HG03159 (cell line): ENCODE measurements around the gene PRDM12.

ENCODE experiments used
- ATAC-seq: cut with Tn5 transposase; IDR thresholded peaks from one replicate; pipeline ENCODE4 v1.9.1; 2021; ENCODE audit warnings: mild to moderate bottlenecking, moderate library complexity; ENCODE audit not compliant: unreplicated experiment

The PRDM12 gene

GRCh38 chr9:130635721-130636647 lies 28.4 kb upstream of the PRDM12 start:
- no peak for ATAC-seq

- no peak for ATAC-seq
Observed at GRCh38 chr9:130636648-130637020, 27.8 kb upstream of the PRDM12 start.

- ATAC-seq: no peak
Observed at GRCh38 chr9:130638284-130639123, 25.9 kb upstream of the PRDM12 start.

GRCh38 chr9:130639124-130639765 lies 25.1 kb upstream of the PRDM12 start:
- no peak for ATAC-seq

GRCh38 chr9:130639866-130640555 lies 24.4 kb upstream of the PRDM12 start:
- no peak for ATAC-seq

GRCh38 chr9:130640681-130641080 lies 23.7 kb upstream of the PRDM12 start:
- ATAC-seq: no peak

GRCh38 chr9:130642926-130643325 lies 21.5 kb upstream of the PRDM12 start:
- ATAC-seq: no peak

- ATAC-seq: no peak
Observed at GRCh38 chr9:130651221-130651620, 13.2 kb upstream of the PRDM12 start.

GRCh38 chr9:130651752-130652151 lies 12.6 kb upstream of the PRDM12 start:
- no peak for ATAC-seq

GRCh38 chr9:130654879-130655278 lies 9.5 kb upstream of the PRDM12 start:
- no peak for ATAC-seq

GRCh38 chr9:130658893-130659698 lies 5.3 kb upstream of the PRDM12 start:
- ATAC-seq: no peak

GRCh38 chr9:130659699-130660248 lies 4.6 kb upstream of the PRDM12 start:
- ATAC-seq: no peak

GRCh38 chr9:130660326-130660682 lies 4.1 kb upstream of the PRDM12 start:
- no peak for ATAC-seq

- no peak for ATAC-seq
Observed at GRCh38 chr9:130660683-130661450, 3.5 kb upstream of the PRDM12 start.

GRCh38 chr9:130661451-130662098 lies 2.8 kb upstream of the PRDM12 start:
- ATAC-seq: no peak

- no peak for ATAC-seq
Observed at GRCh38 chr9:130662099-130662969, 2.1 kb upstream of the PRDM12 start.

GRCh38 chr9:130662970-130663257 lies 1.5 kb upstream of the PRDM12 start:
- no peak for ATAC-seq
